H9 (cell line): ENCODE measurements around the gene ADAM11. TPM values are rescaled to one million over a fixed set of nuclear protein-coding genes. Genes with fewer than 3 reads are reported as not detected.

Experiments used
- DNase-seq: peaks from one replicate; pipeline ENCODE4 v3.0.0-alpha.2; 2017
- H2AFZ ChIP-seq: one replicate; pipeline ENCODE4 v1.6.1; 2013; ENCODE audit warnings: mild to moderate bottlenecking, low read length, control low read depth, moderate library complexity
- H2AK5ac ChIP-seq: 2 replicates; pipeline ENCODE4 v1.6.1; 2013; ENCODE audit warnings: low read length, control low read depth, mixed read lengths; ENCODE audit not compliant: insufficient read length
- H2BK120ac ChIP-seq: one replicate; pipeline ENCODE4 v1.6.1; 2013; ENCODE audit warnings: low read depth, mild to moderate bottlenecking, low read length, control low read depth, inconsistent platforms; ENCODE audit not compliant: poor library complexity, severe bottlenecking
- H2BK12ac ChIP-seq: 2 replicates; pipeline ENCODE4 v1.6.1; 2013; ENCODE audit warnings: low read length, control low read depth, mixed read lengths, low read depth; ENCODE audit not compliant: insufficient read length
- H2BK15ac ChIP-seq: 2 replicates; pipeline ENCODE4 v1.6.1; 2013; ENCODE audit warnings: low read depth, low read length, control low read depth
- H2BK20ac ChIP-seq: one replicate; pipeline ENCODE4 v1.6.1; 2013; ENCODE audit warnings: low read depth, mild to moderate bottlenecking, low read length, control low read depth, inconsistent platforms; ENCODE audit not compliant: poor library complexity, severe bottlenecking
- H2BK5ac ChIP-seq: 2 replicates; pipeline ENCODE4 v1.6.1; 2013; ENCODE audit warnings: low read length, control low read depth, mixed read lengths; ENCODE audit not compliant: insufficient read length
- H3K14ac ChIP-seq: 2 replicates; pipeline ENCODE4 v1.6.1; 2013; ENCODE audit warnings: low read length, control low read depth; ENCODE audit not compliant: insufficient read depth
- H3K18ac ChIP-seq: 2 replicates; pipeline ENCODE4 v1.6.1; 2013; ENCODE audit warnings: low read depth, mild to moderate bottlenecking, mixed read lengths, low read length, control low read depth; ENCODE audit not compliant: insufficient read length
- H3K23ac ChIP-seq: 2 replicates; pipeline ENCODE4 v1.6.1; 2013; ENCODE audit warnings: low read length, control low read depth, mixed read lengths, low read depth; ENCODE audit not compliant: insufficient read length
- H3K23me2 ChIP-seq: 2 replicates; pipeline ENCODE4 v1.6.1; 2013; ENCODE audit warnings: low read depth, mild to moderate bottlenecking, mixed read lengths, low read length, control low read depth; ENCODE audit not compliant: insufficient read length, poor library complexity, severe bottlenecking
- H3K27ac ChIP-seq: 2 replicates; pipeline ENCODE4 v1.5.1; 2013; ENCODE audit warnings: low read length, control low read depth, mixed read lengths, low read depth; ENCODE audit not compliant: insufficient read length
- H3K27me3 ChIP-seq: 2 replicates; pipeline ENCODE4 v1.6.1; 2013; ENCODE audit warnings: low read length, control low read depth, inconsistent platforms; ENCODE audit not compliant: insufficient read depth
- H3K4ac ChIP-seq: 2 replicates; pipeline ENCODE4 v1.6.1; 2013; ENCODE audit warnings: low read depth, mild to moderate bottlenecking, control low read depth, inconsistent platforms, low read length, moderate library complexity
- H3K4me1 ChIP-seq: 2 replicates; pipeline ENCODE4 v1.6.1; 2013; ENCODE audit warnings: low read length, control low read depth, inconsistent platforms; ENCODE audit not compliant: insufficient read depth
- H3K4me2 ChIP-seq: 2 replicates; pipeline ENCODE4 v1.6.1; 2013; ENCODE audit warnings: low read length, control low read depth, mixed read lengths; ENCODE audit not compliant: insufficient read length, insufficient read depth
- H3K56ac ChIP-seq: 2 replicates; pipeline ENCODE4 v1.6.1; 2013; ENCODE audit warnings: low read depth, mild to moderate bottlenecking, mixed read lengths, low read length, control low read depth; ENCODE audit not compliant: insufficient read length
- H3K79me1 ChIP-seq: 2 replicates; pipeline ENCODE4 v1.6.1; 2013; ENCODE audit warnings: low read depth, mild to moderate bottlenecking, moderate library complexity, low read length, control low read depth, inconsistent platforms; ENCODE audit not compliant: insufficient read depth, poor library complexity, severe bottlenecking
- H3K79me2 ChIP-seq: 2 replicates; pipeline ENCODE4 v1.6.1; 2013; ENCODE audit warnings: low read length, control low read depth, inconsistent platforms; ENCODE audit not compliant: insufficient read depth
- H3K9ac ChIP-seq: 2 replicates; pipeline ENCODE4 v1.6.1; 2013; ENCODE audit warnings: low read length, control low read depth, mixed read lengths; ENCODE audit not compliant: insufficient read length; ENCODE audit errors: extremely low read depth
- H3K9me3 ChIP-seq: one replicate; pipeline ENCODE4 v1.6.1; 2013; ENCODE audit warnings: low read depth, low read length, inconsistent platforms; ENCODE audit not compliant: control insufficient read depth
- H3T11ph ChIP-seq: one replicate; pipeline ENCODE4 v1.6.1; 2013; ENCODE audit warnings: mild to moderate bottlenecking, low read length, control low read depth, inconsistent platforms
- H4K20me1 ChIP-seq: one replicate; pipeline ENCODE4 v1.6.1; 2013; ENCODE audit not compliant: control insufficient read depth, insufficient read length, insufficient read depth
- H4K5ac ChIP-seq: 2 replicates; pipeline ENCODE4 v1.6.1; 2013; ENCODE audit warnings: low read depth, mild to moderate bottlenecking, mixed read lengths, low read length, control low read depth; ENCODE audit not compliant: insufficient read length
- H4K8ac ChIP-seq: replicated peaks from 2 replicates; pipeline ENCODE4 v1.6.1; 2013; ENCODE audit warnings: low read length, control low read depth, mixed read lengths, low read depth; ENCODE audit not compliant: insufficient read length
- H4K91ac ChIP-seq: 2 replicates; pipeline ENCODE4 v1.6.1; 2013; ENCODE audit warnings: low read depth, mild to moderate bottlenecking, moderate library complexity, mixed read lengths, low read length, control low read depth; ENCODE audit not compliant: insufficient read length
- H3K27ac Mint-ChIP-seq, 3 experiments: 2 replicates in 2 of 3; 3 replicates in 1 of 3; pipeline ENCODE4 v1.8.0; 2020 to 2021; ENCODE audit warnings: mixed read lengths in 3 of 3, mild to moderate bottlenecking in 1 of 3, moderate library complexity in 1 of 3
- H3K27me3 Mint-ChIP-seq: 2 replicates; pipeline ENCODE4 v1.8.0; 2021; ENCODE audit warnings: low read depth, mild to moderate bottlenecking, moderate library complexity, mixed read lengths
- H3K36me3 Mint-ChIP-seq, 3 experiments: 2 replicates in 2 of 3; 3 replicates in 1 of 3; pipeline ENCODE4 v1.8.0; 2020 to 2021; ENCODE audit warnings: low read depth in 3 of 3, mixed read lengths in 3 of 3; ENCODE audit not compliant: insufficient read depth in 1 of 3
- H3K4me1 Mint-ChIP-seq, 2 experiments: 2 replicates each; pipeline ENCODE4 v1.8.0; 2020; ENCODE audit warnings: mixed read lengths in 2 of 2
- H3K4me3 Mint-ChIP-seq, 2 experiments: 2 replicates in 1 of 2; 3 replicates in 1 of 2; pipeline ENCODE4 v1.8.0; 2020 to 2021; ENCODE audit warnings: mild to moderate bottlenecking in 2 of 2, mixed read lengths in 2 of 2, moderate library complexity in 1 of 2
- H3K9me3 Mint-ChIP-seq, 2 experiments: 2 replicates in 1 of 2; 3 replicates in 1 of 2; pipeline ENCODE4 v1.8.0; 2020; ENCODE audit warnings: mild to moderate bottlenecking in 2 of 2, mixed read lengths in 2 of 2, moderate library complexity in 1 of 2
- WGBS: extraction: QIAGEN DNeasy Blood & Tissue Kit; methylation state at CpG from one replicate; pipeline ENCODE4 v1.1.7; 2013; ENCODE audit warnings: missing lambda C conversion rate, low lambda C conversion rate, mixed read lengths; ENCODE audit not compliant: insufficient read length; ENCODE audit errors: extremely low coverage; 5-methylcytosine and 5-hydroxymethylcytosine counted together
- total RNA-seq: library from RNA; stranded (reverse); gene quantifications from 2 replicates; pipeline ENCODE4 v1.2.1, GENCODE V29; 2021
- TF ChIP-seq, protein P1 (sequence below): fragments of 200-600 bp; sonication (generic); conservative IDR thresholded peaks from 3 replicates; pipeline ENCODE4 v1.8.0; 2021; ENCODE audit warnings: antibody characterized with exemption, mild to moderate bottlenecking

The ADAM11 gene
- total RNA-seq, 1 experiment from 2014 or later: 4.6 TPM

DNA sequence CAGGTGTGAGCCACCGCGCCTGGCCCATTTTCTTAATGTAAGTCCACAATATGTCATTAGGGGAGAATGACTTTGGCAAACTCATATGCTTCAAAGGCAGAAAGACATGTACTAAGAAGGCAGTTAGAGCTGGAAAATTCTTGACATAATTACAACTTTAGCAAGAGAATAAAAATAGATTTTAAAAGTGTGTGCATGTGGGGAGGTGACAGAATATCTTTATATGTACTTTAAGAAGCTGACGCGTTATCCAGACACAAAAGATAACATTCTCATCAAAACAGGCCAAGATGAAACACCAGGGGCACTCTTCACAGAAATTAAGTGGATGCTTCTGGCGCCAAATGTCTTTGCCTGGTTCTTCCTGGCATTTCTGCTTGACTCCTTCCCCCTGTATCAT, 43.1 kb downstream of the ADAM11 start:
- H3K79me1 ChIP-seq: peaks cover 5% of the 10 kb centered on the region
- no CpG with 5 or more reads among the region's 5 CpGs for WGBS
- H2AFZ ChIP-seq: no peak overlapping the region
- no peak overlapping the region for H3K23ac ChIP-seq
- no peak overlapping the region for H3K56ac ChIP-seq
- no peak overlapping the region for H3K4me3 Mint-ChIP-seq
- H4K91ac ChIP-seq: no peak overlapping the region
- H2BK20ac ChIP-seq: no peak overlapping the region
- H3K27me3 Mint-ChIP-seq: no peaks in the 10 kb centered on the region
- H3K9ac ChIP-seq: no peak overlapping the region
- no peak overlapping the region for H4K5ac ChIP-seq
- peaks cover 0 to 4% of the 10 kb centered on the region in 2 experiments; a peak in 1 of 4 replicates for H3K4me1 Mint-ChIP-seq
- no peak overlapping the region for H3K4me2 ChIP-seq
- H3K9me3 Mint-ChIP-seq: no peaks in the 10 kb centered on the region
- H3K4me1 ChIP-seq: no peaks in the 10 kb centered on the region; the same call in 1 of the 2 replicates
- no peak overlapping the region for H2BK5ac ChIP-seq
- no peak overlapping the region for H3K18ac ChIP-seq
- peak overlapping the region in 1 of 3 experiments; percentile 77; a peak in 2 of 7 replicates for H3K27ac Mint-ChIP-seq
- no peaks in the 10 kb centered on the region for H3K23me2 ChIP-seq
- H4K20me1 ChIP-seq: no peaks in the 10 kb centered on the region
- no peaks in the 10 kb centered on the region for H3K9me3 ChIP-seq
- H2AK5ac ChIP-seq: no peak overlapping the region
- H2BK120ac ChIP-seq: no peak overlapping the region
- no peak overlapping the region for H3K4ac ChIP-seq
- no peaks in the 10 kb centered on the region for H3K27me3 ChIP-seq
- H3T11ph ChIP-seq: no peak overlapping the region
- H2BK15ac ChIP-seq: no peak overlapping the region
- peaks cover 46 to 76% (median 65%) of the 10 kb centered on the region in 3 experiments for H3K36me3 Mint-ChIP-seq
- no peak overlapping the region for H4K8ac ChIP-seq
- TF ChIP-seq, protein P1, sequence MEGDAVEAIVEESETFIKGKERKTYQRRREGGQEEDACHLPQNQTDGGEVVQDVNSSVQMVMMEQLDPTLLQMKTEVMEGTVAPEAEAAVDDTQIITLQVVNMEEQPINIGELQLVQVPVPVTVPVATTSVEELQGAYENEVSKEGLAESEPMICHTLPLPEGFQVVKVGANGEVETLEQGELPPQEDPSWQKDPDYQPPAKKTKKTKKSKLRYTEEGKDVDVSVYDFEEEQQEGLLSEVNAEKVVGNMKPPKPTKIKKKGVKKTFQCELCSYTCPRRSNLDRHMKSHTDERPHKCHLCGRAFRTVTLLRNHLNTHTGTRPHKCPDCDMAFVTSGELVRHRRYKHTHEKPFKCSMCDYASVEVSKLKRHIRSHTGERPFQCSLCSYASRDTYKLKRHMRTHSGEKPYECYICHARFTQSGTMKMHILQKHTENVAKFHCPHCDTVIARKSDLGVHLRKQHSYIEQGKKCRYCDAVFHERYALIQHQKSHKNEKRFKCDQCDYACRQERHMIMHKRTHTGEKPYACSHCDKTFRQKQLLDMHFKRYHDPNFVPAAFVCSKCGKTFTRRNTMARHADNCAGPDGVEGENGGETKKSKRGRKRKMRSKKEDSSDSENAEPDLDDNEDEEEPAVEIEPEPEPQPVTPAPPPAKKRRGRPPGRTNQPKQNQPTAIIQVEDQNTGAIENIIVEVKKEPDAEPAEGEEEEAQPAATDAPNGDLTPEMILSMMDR: no peak
- no peak overlapping the region for H3K27ac ChIP-seq
- H3K79me2 ChIP-seq: no peaks in the 10 kb centered on the region
- no peak for DNase-seq
- no peak overlapping the region for H3K14ac ChIP-seq
- H2BK12ac ChIP-seq: no peak overlapping the region
